OCI-LY7 (cell line): ENCODE results near the gene HDAC4. TPM values are rescaled to one million over a fixed set of nuclear protein-coding genes. Genes with fewer than 3 reads are reported as not detected.

Experiments used
- BruUV-seq: library from RNA; stranded (reverse); fragments of 400-500 nt; replicated peaks from 2 replicates; lab custom pipeline; 2021; lab: Mats Ljungman, UMichigan
- CTCF ChIA-PET: fragments of 300-600 bp; sonication (Branson Sonifier 250); formaldehyde crosslinking; loops from one replicate; lab custom pipeline; 2022; ENCODE audit warnings: antibody characterized with exemption; ENCODE audit not compliant: unreplicated experiment; lab: Charles Lee
- POLR2A ChIA-PET: fragments of 300-600 bp; sonication (Branson Sonifier 250); formaldehyde crosslinking; loops from one replicate; lab custom pipeline; 2022; ENCODE audit warnings: antibody characterized with exemption; lab: Charles Lee
- DNase-seq: peaks from one replicate; pipeline ENCODE4 v3.0.0-alpha.2; 2015; ENCODE audit warnings: low spot score
- H2AFZ ChIP-seq: fragments of 200-600 bp; sonication (generic), shearing (Covaris generic); 2 replicates; pipeline ENCODE4 v1.6.1; 2014; ENCODE audit warnings: mild to moderate bottlenecking, antibody characterized with exemption, low read length, moderate library complexity
- H3K27ac ChIP-seq: fragments of 200-600 bp; sonication (generic); 2 replicates; pipeline ENCODE4 v1.5.1; 2014; ENCODE audit warnings: mixed run types, low read depth, mild to moderate bottlenecking, moderate library complexity, low read length, inconsistent platforms; ENCODE audit not compliant: poor library complexity, severe bottlenecking
- H3K36me3 ChIP-seq: fragments of 200-600 bp; sonication (generic); 2 replicates; pipeline ENCODE4 v1.6.1; 2014; ENCODE audit warnings: mild to moderate bottlenecking, antibody characterized with exemption, low read length, moderate library complexity, mixed read lengths; ENCODE audit not compliant: insufficient read depth
- H3K4me1 ChIP-seq: fragments of 200-600 bp; sonication (generic); 2 replicates; pipeline ENCODE4 v1.5.1; 2014; ENCODE audit warnings: mild to moderate bottlenecking, low read length; ENCODE audit not compliant: insufficient read depth, poor library complexity, severe bottlenecking
- H3K4me2 ChIP-seq: fragments of 200-600 bp; sonication (generic); 2 replicates; pipeline ENCODE4 v1.6.1; 2014; ENCODE audit warnings: mild to moderate bottlenecking, low read length
- H3K4me3 ChIP-seq: fragments of 200-600 bp; sonication (generic); 2 replicates; pipeline ENCODE4 v1.5.1; 2014; ENCODE audit warnings: mild to moderate bottlenecking, low read depth, low read length; ENCODE audit not compliant: poor library complexity, severe bottlenecking
- H3K79me2 ChIP-seq: fragments of 200-600 bp; sonication (generic); 2 replicates; pipeline ENCODE4 v1.6.1; 2016; ENCODE audit warnings: low read depth, mild to moderate bottlenecking, low read length, moderate library complexity, mixed read lengths; ENCODE audit not compliant: insufficient read depth
- H3K9me2 ChIP-seq: fragments of 200-600 bp; sonication (generic); 2 replicates; pipeline ENCODE4 v1.6.1; 2016; ENCODE audit warnings: mild to moderate bottlenecking, low read length, mixed read lengths; ENCODE audit not compliant: insufficient read depth
- H3K9me3 ChIP-seq: fragments of 200-600 bp; sonication (generic); 2 replicates; pipeline ENCODE4 v1.6.1; 2014; ENCODE audit warnings: mild to moderate bottlenecking, mixed run types, low read length, mixed read lengths
- H4K20me1 ChIP-seq: fragments of 200-600 bp; sonication (generic); 2 replicates; pipeline ENCODE4 v1.6.1; 2014; ENCODE audit warnings: mild to moderate bottlenecking, antibody characterized with exemption, low read length, moderate library complexity, mixed read lengths; ENCODE audit not compliant: insufficient read depth
- CTCF ChIP-seq: fragments of 200-600 bp; sonication (generic); conservative IDR thresholded peaks from 2 replicates; pipeline ENCODE4 v1.5.1; 2014; ENCODE audit warnings: mild to moderate bottlenecking, antibody characterized with exemption, low read length, moderate library complexity, mixed read lengths
- EZH2phosphoT487 ChIP-seq: fragments of 200-600 bp; sonication (generic); IDR thresholded peaks from 2 replicates; pipeline ENCODE4 v1.6.1; 2018; ENCODE audit warnings: low read depth, borderline replicate concordance, mild to moderate bottlenecking, mixed run types, antibody characterized with exemption, low read length, moderate library complexity, mixed read lengths
- intact Hi-C: fragments of 100-400 bp; cut with micrococcal nuclease; formaldehyde crosslinking; loops from one replicate; pipeline ENCODE4 v1.10.0; 2022; ENCODE audit not compliant: unreplicated experiment
- total RNA-seq, 2 experiments: library from RNA; depleted of rRNA in 1 of 2; stranded (reverse); fragments of >200 nt in 1 of 2; shearing (Covaris generic) in 1 of 2; gene quantifications; 2 replicates each; pipeline ENCODE4 v1.2.3, GENCODE V29; 2014 to 2022

The HDAC4 gene
- total RNA-seq, 2 experiments from 2014 or later, result 10.2 to 20.6 TPM

- H3K36me3 ChIP-seq, result no peaks in the 10 kb centered on the region
- no peaks in the 10 kb centered on the region for H4K20me1 ChIP-seq
- H3K4me2 ChIP-seq, result no peak overlapping the region
- no peak for TF ChIP-seq EZH2phosphoT487
- no peak for TF ChIP-seq CTCF
- ChIA-PET POLR2A (no interaction called here), CTCF (no interaction called here)
- no peak overlapping the region for H3K27ac ChIP-seq
- no TSS peak for BruUV-seq
- H3K4me3 ChIP-seq, result no peak overlapping the region
- no peaks in the 10 kb centered on the region for H3K9me3 ChIP-seq
- H3K9me2 ChIP-seq, result no peaks in the 10 kb centered on the region
- no peak overlapping the region for H2AFZ ChIP-seq
- H3K4me1 ChIP-seq, result no peaks in the 10 kb centered on the region
- no peak for DNase-seq
- no peaks in the 10 kb centered on the region for H3K79me2 ChIP-seq
- intact Hi-C loops, result no loop called here
These were observed 39.7 kb upstream of the HDAC4 start for GRCh38 chr2:239440511-239440959.

DNA sequence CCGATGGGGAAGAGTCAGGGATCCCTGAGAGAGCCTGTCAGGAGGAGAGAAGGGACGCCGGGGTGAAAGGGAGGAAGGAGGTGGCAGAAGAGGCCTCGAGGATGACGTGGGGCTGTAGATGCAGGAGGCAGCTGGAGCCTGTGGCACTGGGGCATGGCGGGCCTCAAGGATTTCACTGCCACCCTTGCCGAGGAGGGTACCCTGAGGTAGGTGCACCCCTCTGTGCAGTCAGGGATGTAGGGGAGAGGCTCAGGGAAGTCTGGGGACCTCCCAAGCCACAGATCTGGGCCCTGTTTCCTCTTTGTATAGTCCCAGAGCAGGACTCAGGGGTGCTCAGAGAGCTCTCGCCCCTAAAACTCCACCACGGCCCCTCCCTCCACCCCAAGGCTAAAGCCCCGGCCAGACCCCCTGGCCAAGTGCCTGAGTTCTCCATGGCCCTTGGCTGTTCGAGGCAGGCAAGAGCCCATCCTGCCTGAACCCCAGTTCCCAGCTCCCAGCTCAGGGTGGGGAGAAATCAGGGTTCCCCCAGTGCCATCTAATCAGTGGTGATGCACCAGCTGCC lies 39.0 kb upstream of the HDAC4 start:
- H3K27ac ChIP-seq, result no peak overlapping the region
- no peaks in the 10 kb centered on the region for H3K9me3 ChIP-seq
- no peaks in the 10 kb centered on the region for H3K36me3 ChIP-seq
- ChIA-PET CTCF (no interaction called here), POLR2A (no interaction called here)
- intact Hi-C loops, result no loop called here
- no peak overlapping the region for H3K4me3 ChIP-seq
- H4K20me1 ChIP-seq, result no peaks in the 10 kb centered on the region
- H3K4me2 ChIP-seq, result no peak overlapping the region
- no peaks in the 10 kb centered on the region for H3K9me2 ChIP-seq
- TF ChIP-seq CTCF (no peak), EZH2phosphoT487 (no peak)
- H2AFZ ChIP-seq, result no peak overlapping the region
- DNase-seq, result no peak
- H3K79me2 ChIP-seq, result no peaks in the 10 kb centered on the region
- no peaks in the 10 kb centered on the region for H3K4me1 ChIP-seq
- BruUV-seq, result no TSS peak

DNA sequence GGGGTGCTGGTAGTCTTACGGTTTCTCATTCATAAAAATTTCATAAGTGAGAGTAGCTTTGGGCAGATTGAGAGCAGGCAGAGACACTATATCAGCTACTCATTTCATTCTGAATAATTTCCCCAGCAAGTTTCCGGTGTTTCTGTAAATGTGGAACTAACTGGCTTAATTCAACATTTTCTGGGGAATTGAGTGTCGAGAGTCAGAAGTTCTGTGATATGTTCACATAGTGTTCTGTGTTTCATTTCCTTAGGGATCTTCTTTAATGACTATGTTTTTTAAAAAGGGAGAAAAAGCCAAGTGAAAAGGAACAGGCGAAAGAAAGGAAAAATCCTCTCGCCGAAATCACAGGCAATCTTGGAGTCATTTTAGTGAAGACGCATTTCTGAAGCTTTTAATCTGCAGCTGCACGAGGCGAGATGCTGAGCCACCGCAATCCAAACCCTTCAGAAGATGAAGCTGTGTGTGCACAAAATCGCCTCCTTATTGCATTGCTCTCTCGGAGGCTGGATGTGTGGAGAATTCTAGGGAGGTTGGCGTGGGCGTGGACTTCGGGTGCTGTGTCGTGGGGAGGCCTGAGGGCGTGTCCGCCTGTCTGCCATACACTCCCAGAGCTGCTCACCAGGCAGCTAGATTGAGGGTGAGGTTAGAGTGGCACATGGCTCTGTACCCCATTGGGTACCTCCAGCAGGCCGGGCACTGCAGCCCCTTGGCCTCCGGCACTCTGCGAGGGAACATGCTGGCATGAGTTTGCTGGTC lies 38.4 kb upstream of the HDAC4 start:
- H3K27ac ChIP-seq, result no peak overlapping the region
- H3K79me2 ChIP-seq, result no peaks in the 10 kb centered on the region
- intact Hi-C loops, result no loop called here
- no peaks in the 10 kb centered on the region for H3K36me3 ChIP-seq
- no peak overlapping the region for H3K4me3 ChIP-seq
- H3K4me1 ChIP-seq, result no peaks in the 10 kb centered on the region
- TF ChIP-seq CTCF (no peak), EZH2phosphoT487 (no peak)
- ChIA-PET CTCF (no interaction called here), POLR2A (no interaction called here)
- H3K4me2 ChIP-seq, result no peak overlapping the region
- H2AFZ ChIP-seq, result no peak overlapping the region
- DNase-seq, result no peak
- H4K20me1 ChIP-seq, result no peaks in the 10 kb centered on the region
- no peaks in the 10 kb centered on the region for H3K9me3 ChIP-seq
- BruUV-seq, result no TSS peak
- H3K9me2 ChIP-seq, result no peaks in the 10 kb centered on the region
